HepG2 (cell line): ENCODE results near the gene KRT14. TPM values are rescaled to one million over a fixed set of nuclear protein-coding genes. Genes with fewer than 3 reads are reported as not detected.

Experiments used
- ATAC-seq: fragments of 200-7000 bp; cut with Tn5 transposase; 3 replicates; pipeline ENCODE4 v1.9.1; 2020; ENCODE audit warnings: mild to moderate bottlenecking, moderate library complexity
- BruUV-seq: library from RNA; stranded (reverse); fragments of 400-500 nt; replicated peaks from 2 replicates; lab custom pipeline; 2021; lab: Mats Ljungman, UMichigan
- CTCF ChIA-PET: fragments of 300-600 bp; formaldehyde crosslinking; extraction: SDS; loops from one replicate; lab custom pipeline; 2021; ENCODE audit warnings: low total read pairs, inconsistent platforms, low intra/inter-chr PET ratio; lab: Yijun Ruan, JAX
- POLR2A ChIA-PET: fragments of 350-600 bp; sonication (Branson Sonifier 250); formaldehyde crosslinking; loops from one replicate; lab custom pipeline; 2020; ENCODE audit warnings: antibody characterized with exemption, inconsistent platforms; lab: Yijun Ruan, JAX
- DNase-seq: peaks from one replicate; pipeline ENCODE4 v3.0.0-alpha.2; 2015; ENCODE audit warnings: low spot score
- FAIRE-seq: peaks from 3 replicates; lab custom pipeline; 2011; peaks lifted over from hg19 to GRCh38; lab: Jason Lieb, UNC
- H2AFZ ChIP-seq: one replicate; pipeline ENCODE4 v1.6.1; 2011; ENCODE audit warnings: low read length, inconsistent platforms
- H3K27ac ChIP-seq: fragments of 300-600 bp; 3 replicates; pipeline ENCODE4 v1.8.0; 2011; ENCODE audit warnings: mixed run types, mild to moderate bottlenecking, mixed read lengths, low read length, inconsistent platforms; ENCODE audit not compliant: insufficient read depth; ENCODE audit errors: extremely low read length
- H3K27me3 ChIP-seq, 2 experiments: fragments of 200-600 bp in 1 of 2; 2 replicates in 1 of 2; 3 replicates in 1 of 2; pipeline versions ENCODE4 v1.6.0 to v1.8.0; 2011; ENCODE audit warnings: low read length in 2 of 2, mild to moderate bottlenecking in 2 of 2, moderate library complexity in 2 of 2, inconsistent platforms in 1 of 2; ENCODE audit not compliant: insufficient read depth in 2 of 2, control insufficient read depth in 1 of 2
- H3K36me3 ChIP-seq, 2 experiments: fragments of 200-600 bp in 1 of 2; replicated peaks in 1 of 2; 2 replicates in 1 of 2; 3 replicates in 1 of 2; pipeline versions ENCODE4 v1.5.1 to v1.8.0; 2011; ENCODE audit warnings: low read length in 2 of 2, inconsistent platforms in 1 of 2; ENCODE audit not compliant: insufficient read depth in 2 of 2, control insufficient read depth in 1 of 2
- H3K4me1 ChIP-seq: 2 replicates; pipeline ENCODE4 v1.5.1; 2012; ENCODE audit warnings: low read length, inconsistent platforms; ENCODE audit not compliant: insufficient read depth
- H3K4me2 ChIP-seq: 2 replicates; pipeline ENCODE4 v1.6.0; 2011; ENCODE audit warnings: low read depth, low read length, inconsistent platforms
- H3K4me3 ChIP-seq, 3 experiments: fragments of 200-600 bp in 1 of 3; sonication (generic), shearing (Covaris generic) in 1 of 3; replicated peaks in 1 of 3; 2 replicates each; pipeline ENCODE4 v1.5.1; 2011 to 2016; ENCODE audit warnings: low read length in 3 of 3, inconsistent platforms in 2 of 3, low read depth in 2 of 3, mild to moderate bottlenecking in 2 of 3, control low read depth in 1 of 3, mixed read lengths in 1 of 3; ENCODE audit not compliant: insufficient read depth in 1 of 3
- H3K79me2 ChIP-seq: one replicate; pipeline ENCODE4 v1.6.1; 2011; ENCODE audit warnings: low read length, inconsistent platforms; ENCODE audit not compliant: insufficient read depth
- H3K9ac ChIP-seq: 2 replicates; pipeline ENCODE4 v1.6.0; 2011; ENCODE audit warnings: mild to moderate bottlenecking, low read depth, low read length, inconsistent platforms; ENCODE audit not compliant: insufficient read depth
- H3K9me3 ChIP-seq: 2 replicates; pipeline ENCODE4 v1.5.1; 2012; ENCODE audit warnings: mild to moderate bottlenecking, low read length
- H4K20me1 ChIP-seq: 2 replicates; pipeline ENCODE4 v1.6.0; 2011; ENCODE audit warnings: inconsistent platforms, mild to moderate bottlenecking, low read length, moderate library complexity; ENCODE audit not compliant: insufficient read depth
- BCLAF1 ChIP-seq: fragments of 450-650 bp; IDR thresholded peaks from 2 replicates; pipeline ENCODE4 v1.6.1; 2017; ENCODE audit warnings: mild to moderate bottlenecking
- MAFG ChIP-seq: sonication (generic); formaldehyde crosslinking; IDR thresholded peaks from 2 replicates; pipeline ENCODE4 v1.5.1; 2020; ENCODE audit warnings: mild to moderate bottlenecking, missing genetic modification reagents
- MEIS1 ChIP-seq: sonication (generic); formaldehyde crosslinking; IDR thresholded peaks from 2 replicates; pipeline ENCODE4 v1.9.0; 2021; ENCODE audit warnings: mild to moderate bottlenecking, missing genetic modification reagents, moderate library complexity, borderline replicate concordance
- NKX3-1 ChIP-seq: sonication (generic); formaldehyde crosslinking; IDR thresholded peaks from 2 replicates; pipeline ENCODE4 v1.5.0; 2020; ENCODE audit warnings: missing genetic modification reagents
- PHF21A ChIP-seq: sonication (generic); formaldehyde crosslinking; IDR thresholded peaks from 2 replicates; pipeline ENCODE4 v1.5.0; 2020; ENCODE audit warnings: mild to moderate bottlenecking, missing genetic modification reagents
- TGIF2 ChIP-seq: IDR thresholded peaks from 2 replicates; pipeline ENCODE4 v1.6.1; 2016; ENCODE audit warnings: control low read depth, missing compliant biosample characterization
- ZBTB14 ChIP-seq: sonication (generic); formaldehyde crosslinking; IDR thresholded peaks from 2 replicates; pipeline ENCODE4 v1.4.0; 2020; ENCODE audit warnings: missing genetic modification reagents
- ZBTB2 ChIP-seq: sonication (generic); formaldehyde crosslinking; IDR thresholded peaks from 2 replicates; pipeline ENCODE4 v1.8.0; 2022; ENCODE audit warnings: low read depth, missing genetic modification reagents
- ZBTB7B ChIP-seq: sonication (generic); formaldehyde crosslinking; IDR thresholded peaks from 2 replicates; pipeline ENCODE4 v1.4.0; 2020; ENCODE audit warnings: missing genetic modification reagents
- ZNF510 ChIP-seq: sonication (generic); formaldehyde crosslinking; IDR thresholded peaks from 2 replicates; pipeline ENCODE4 v1.4.0; 2020; ENCODE audit warnings: low read depth, mild to moderate bottlenecking, missing genetic modification reagents
- ZSCAN30 ChIP-seq: sonication (generic); formaldehyde crosslinking; IDR thresholded peaks from 2 replicates; pipeline ENCODE4 v1.5.0; 2020; ENCODE audit warnings: mild to moderate bottlenecking, missing genetic modification reagents
- WGBS: methylation state at CpG from one replicate; pipeline ENCODE4 v1.1.6; 2017; ENCODE audit warnings: low lambda C conversion rate; 5-methylcytosine and 5-hydroxymethylcytosine counted together
- in situ Hi-C: cut with HindIII; loops from 2 replicates; pipeline ENCODE4 v1.10.0; 2017; ENCODE audit warnings: low pct_unique_long_range_greater_than_20kb; ENCODE audit not compliant: extremely low pct_ligation_motif_present
- intact Hi-C: fragments of 100-400 bp; cut with micrococcal nuclease; formaldehyde crosslinking; loops from one replicate; pipeline ENCODE4 v1.10.0; 2022; ENCODE audit not compliant: unreplicated experiment
- polyA plus RNA-seq, 8 experiments: library from polyadenylated mRNA; depleted of rRNA in 3 of 8; stranded (reverse) in 7 of 8; unstranded in 1 of 8; fragments of >200 nt; fragmentation: Illumina TruSeq in 4 of 8; extraction: Trizol in 4 of 8; gene quantifications; 2 replicates each; pipeline versions ENCODE4 v1.2.1 to v1.2.3, GENCODE V29; 2011 to 2016; ENCODE audit warnings: low read depth in 4 of 8, missing spikeins in 1 of 8, mixed read lengths in 1 of 8; ENCODE audit not compliant: insufficient read depth in 1 of 8
- total RNA-seq, 5 experiments: library from RNA; depleted of rRNA; stranded (reverse); fragments of >200 nt; fragmentation: Illumina TruSeq; extraction: Trizol; gene quantifications; 2 replicates each; pipeline ENCODE4 v1.2.3, GENCODE V29; 2016; ENCODE audit warnings: low read depth in 1 of 5
- TF ChIP-seq, protein P1 (sequence below): sonication (generic); formaldehyde crosslinking; IDR thresholded peaks from 2 replicates; pipeline ENCODE4 v1.4.0; 2020; ENCODE audit warnings: mild to moderate bottlenecking, missing genetic modification reagents

Gene KRT14
- total and polyA plus RNA-seq, 2 of the 13 experiments (the other 11 are each of a cell fraction or from before 2014, with no cell fraction given) = 0.09 TPM; not detected in 1

DNA sequence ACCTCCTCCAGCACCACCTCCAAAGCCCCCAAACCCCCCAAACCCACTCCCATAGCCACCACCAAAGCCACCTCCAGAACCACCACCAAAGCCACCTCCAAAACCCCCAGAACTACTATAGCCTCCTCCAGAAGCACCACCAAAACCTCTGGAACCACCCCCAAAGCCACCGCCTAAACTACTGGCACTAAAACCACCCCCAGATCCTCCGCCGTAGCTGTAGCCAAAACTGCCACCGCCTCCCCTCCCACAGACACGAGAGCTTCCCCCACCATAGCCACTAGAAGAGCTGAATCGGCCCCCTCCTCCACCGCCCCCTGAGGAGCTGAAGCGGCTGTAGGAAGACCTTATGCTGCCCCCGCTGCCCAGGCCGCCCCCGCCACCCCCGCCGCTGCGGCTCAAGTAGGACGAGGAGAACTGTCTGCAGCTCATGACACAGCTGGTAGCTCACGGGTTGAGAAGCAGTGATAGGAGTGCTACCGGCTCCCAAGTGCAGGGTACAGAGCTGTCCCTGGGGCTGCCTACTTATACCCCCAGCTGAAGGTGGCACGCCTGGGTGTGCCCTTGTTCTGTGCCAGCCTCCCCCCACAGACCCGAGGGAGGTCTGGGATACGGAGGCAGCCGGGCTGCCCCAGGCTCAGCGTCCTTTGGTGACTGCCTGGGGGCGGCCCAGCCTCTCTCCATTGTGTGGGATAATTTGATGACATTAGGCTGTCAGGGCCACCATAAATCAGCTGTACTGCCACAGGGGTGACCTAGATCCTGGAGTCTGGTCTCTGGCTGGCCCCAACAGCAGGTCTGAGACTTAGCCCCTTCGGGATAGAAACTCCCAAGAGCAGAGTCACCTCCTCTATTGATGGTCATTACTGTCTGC, 14.9 kb downstream of the KRT14 start, which contains the start of gene KRT9:
Gene KRT9 (minus strand): TSS at position 499 of the 874 bp plus-strand sequence. CDS start 67 bp downstream, at position 432.
- intact Hi-C loops (loop anchor here (10.0 kb wide), 1 partner anchor 73 kb away; no protein-coding TSS in a partner anchor), in situ Hi-C loops (no loop called here)
- Histone ChIP-seq H3K9ac (no peak within 1 kb of the TSS), H2AFZ (no peak within 1 kb of the TSS), H3K9me3 (no peaks in the 10 kb centered on the region), H3K27me3 (peaks cover 2 to 35% of the 10 kb centered on the region in 2 experiments; a peak in 2 of 5 replicates), H3K4me1 (0 out of 2 replicates have a peak, but pooled peaks cover 7% of the 10 kb centered on the region), H3K79me2 (no peaks in the 10 kb centered on the region), H3K4me3 (no peak within 1 kb of the TSS), H3K36me3 (no peaks in the 10 kb centered on the region), H4K20me1 (no peaks in the 10 kb centered on the region), H3K27ac (no peak within 1 kb of the TSS), H3K4me2 (no peak within 1 kb of the TSS)
- 0 out of 3 replicates have a peak, but pooled peaks have one; percentile 17 for ATAC-seq
- FAIRE-seq = no peak
- no TSS peak for BruUV-seq
- no peak for DNase-seq
- WGBS = 50% methylated on average over 21 of the region's 24 CpGs
- POLR2A ChIA-PET = no interaction called here
- CTCF ChIA-PET = no interaction called here
- TF ChIP-seq ZBTB7B (CRISPR knock-in tag) (no peak), ZBTB14 (CRISPR knock-in tag) (no peak), PHF21A (CRISPR knock-in tag) (no peak), TGIF2 (CRISPR knock-in tag) (no peak), MAFG (no peak), ZBTB2 (CRISPR knock-in tag) (no peak), MEIS1 (CRISPR knock-in tag) (no peak), BCLAF1 (no peak), NKX3-1 (CRISPR knock-in tag) (no peak), ZNF510 (no peak), ZSCAN30 (CRISPR knock-in tag) (no peak)
- TF ChIP-seq, protein P1, sequence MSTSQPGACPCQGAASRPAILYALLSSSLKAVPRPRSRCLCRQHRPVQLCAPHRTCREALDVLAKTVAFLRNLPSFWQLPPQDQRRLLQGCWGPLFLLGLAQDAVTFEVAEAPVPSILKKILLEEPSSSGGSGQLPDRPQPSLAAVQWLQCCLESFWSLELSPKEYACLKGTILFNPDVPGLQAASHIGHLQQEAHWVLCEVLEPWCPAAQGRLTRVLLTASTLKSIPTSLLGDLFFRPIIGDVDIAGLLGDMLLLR (CRISPR knock-in tag) = no peak
